ENCODE results near the gene RELL1.

RELL1 gene

GRCh38 chr4:37561196-37561802, 124.9 kb downstream of the RELL1 start:
- no peak for TF ChIP-seq ZNF274 (IDR thresholded peaks at IDR 0.05; ENCODE audit: low read depth, low read length)
- H3K4me3 ChIP-seq (ENCODE audit: low read length), result no peak overlapping the region
